ENCODE measurements around the gene ACER3. TPM values are rescaled to one million over a fixed set of nuclear protein-coding genes. Genes with fewer than 3 reads are reported as not detected.

Gene ACER3
- 25.4 TPM for total RNA-seq

DNA sequence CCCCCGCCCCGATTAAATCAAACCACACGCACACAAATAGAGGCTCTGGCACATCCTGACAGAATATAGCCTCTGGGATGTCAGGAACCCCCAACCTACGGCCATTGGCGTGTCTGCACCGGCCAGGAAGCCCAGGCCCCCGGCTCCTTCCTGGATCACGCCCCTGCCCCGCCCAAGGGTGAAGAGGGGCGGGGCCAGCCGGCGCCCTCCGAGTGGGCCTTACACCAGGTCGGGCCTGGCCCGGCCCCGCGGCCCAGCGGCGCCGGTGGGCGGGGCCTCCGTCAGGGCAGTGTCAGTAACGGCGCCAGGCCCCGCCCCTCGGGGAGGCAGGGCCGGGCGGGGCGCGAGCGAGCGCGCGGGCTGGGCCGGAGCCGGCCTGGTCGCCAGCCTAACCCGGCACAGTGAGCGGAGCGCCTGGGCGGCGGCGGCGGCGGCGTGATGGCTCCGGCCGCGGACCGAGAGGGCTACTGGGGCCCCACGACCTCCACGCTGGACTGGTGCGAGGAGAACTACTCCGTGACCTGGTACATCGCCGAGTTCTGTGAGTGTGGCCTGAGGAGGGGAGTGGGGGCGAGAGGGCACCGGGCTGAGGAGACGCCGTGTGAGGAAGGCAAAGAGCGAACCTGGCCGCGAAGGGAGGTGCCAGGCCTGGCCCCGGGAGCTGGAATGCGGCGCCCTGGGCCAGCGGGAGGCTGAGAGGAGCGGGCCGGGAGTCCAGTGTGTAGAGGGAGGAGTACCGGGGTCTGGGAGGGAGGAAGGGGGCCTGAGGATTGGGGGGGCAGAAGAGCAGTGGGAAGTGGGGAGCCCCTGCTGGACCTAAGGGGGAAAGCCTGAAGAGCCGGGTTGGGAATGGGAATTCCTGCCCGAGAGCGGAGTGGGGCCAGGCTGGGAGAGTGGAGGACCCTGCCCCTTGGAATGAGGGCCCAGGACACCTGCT lies at the start of gene ACER3:
ACER3 (plus strand) TSS at position 380 of the 937 bp plus-strand sequence; CDS start at position 439, 59 bp downstream.

DNA sequence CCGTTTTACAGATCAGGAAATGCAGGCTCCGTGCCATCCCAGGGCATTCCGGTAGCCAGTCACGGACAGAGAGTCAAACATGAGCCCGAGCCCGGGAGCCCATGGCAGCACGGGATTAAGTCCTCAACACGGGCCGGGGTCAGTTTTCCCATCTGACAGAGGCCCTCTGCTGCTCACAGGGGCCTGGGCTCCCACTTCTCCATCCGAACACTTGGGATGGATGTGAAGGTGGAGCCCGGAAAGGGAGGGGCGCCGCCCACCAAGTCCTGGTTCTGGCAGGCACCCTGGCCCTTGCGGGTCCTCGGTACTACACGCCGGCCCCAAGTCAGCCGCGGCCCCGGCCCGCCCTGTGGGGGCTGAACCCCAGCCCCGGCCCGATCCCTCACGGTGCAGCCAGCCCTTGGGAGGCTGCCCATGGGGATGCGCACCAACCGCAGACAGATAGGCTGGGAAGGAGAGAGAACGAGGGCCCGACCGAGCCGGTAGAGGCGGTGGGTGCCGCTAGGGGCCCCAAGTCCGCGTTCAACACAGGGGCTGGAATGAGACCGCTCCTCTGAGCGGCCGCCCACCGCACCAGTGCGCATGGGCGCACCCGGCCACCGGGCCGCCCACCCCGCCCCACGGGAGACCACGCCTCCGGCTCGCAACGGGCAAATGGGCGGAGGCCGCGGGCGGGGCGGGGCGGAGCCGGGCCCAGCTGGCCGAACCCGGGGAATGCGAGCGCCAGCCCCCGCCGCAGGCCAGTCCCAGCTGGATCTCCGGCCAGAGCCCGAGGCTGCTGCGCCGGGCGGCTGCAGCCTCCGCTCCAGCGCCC lies 205.7 kb downstream of the ACER3 start, which contains the start of gene CAPN5:
CAPN5 (plus strand) TSS at position 743 of the 814 bp plus-strand sequence. CDS start 17,916 bp downstream, outside the sequence.

Other genes starting within 250 kb of the ACER3 start
- 2.1 TPM for gene LRRC32, start 190.2 kb upstream of the ACER3 start, total RNA-seq
- 4.6 TPM for gene TSKU, start 77.6 kb upstream of the ACER3 start, total RNA-seq
- gene B3GNT6, start 173.5 kb downstream of the ACER3 start, total RNA-seq = 0.23 TPM
- gene CAPN5, start 206.1 kb downstream of the ACER3 start, total RNA-seq = 11.3 TPM
- gene OMP, start 241.9 kb downstream of the ACER3 start, total RNA-seq = not detected

Data from diencephalon (tissue), 1 donor.